HL-60 (cell line): ENCODE results near the gene CYB561A3.

ENCODE experiments used
- DNase-seq, 2 experiments: peaks; one replicate each; pipeline ENCODE4 v3.0.0-alpha.2; 2010 to 2020; ENCODE audit warnings: low read depth in 1 of 2, low spot score in 1 of 2
- H3K27ac ChIP-seq: fragments of 250-450 bp; sonication (Bioruptor Pico); replicated peaks from 2 replicates; pipeline ENCODE4 v1.5.1; 2020; ENCODE audit warnings: mild to moderate bottlenecking, moderate library complexity
- H3K27me3 ChIP-seq: fragments of 250-450 bp; sonication (Bioruptor Pico); 2 replicates; pipeline ENCODE4 v1.5.1; 2021; ENCODE audit warnings: mild to moderate bottlenecking, moderate library complexity; ENCODE audit not compliant: insufficient read depth, poor library complexity, severe bottlenecking
- H3K4me3 ChIP-seq: replicated peaks from 2 replicates; pipeline ENCODE4 v1.5.1; 2011; ENCODE audit warnings: mild to moderate bottlenecking, control low read depth, low read length; ENCODE audit not compliant: insufficient read depth
- GABPA ChIP-seq: IDR thresholded peaks from 2 replicates; pipeline ENCODE4 v1.6.1; 2012; ENCODE audit warnings: low read depth
- POLR2AphosphoS5 ChIP-seq: IDR thresholded peaks from 2 replicates; pipeline ENCODE4 v1.6.1; 2012; ENCODE audit warnings: low read depth
- SPI1 ChIP-seq: IDR thresholded peaks from 2 replicates; pipeline ENCODE4 v1.6.1; 2012; ENCODE audit warnings: low read depth, mild to moderate bottlenecking, borderline replicate concordance
- TF ChIP-seq, protein P1 (sequence below): IDR thresholded peaks from 2 replicates; pipeline ENCODE4 v1.6.1; 2012; ENCODE audit warnings: low read depth; ENCODE audit not compliant: insufficient replicate concordance
- TF ChIP-seq, protein P2 (sequence below): IDR thresholded peaks from one replicate; pipeline ENCODE4 v1.5.1; 2011; ENCODE audit warnings: low read length, control low read depth, inconsistent platforms; ENCODE audit not compliant: insufficient read depth

The CYB561A3 gene

DNA sequence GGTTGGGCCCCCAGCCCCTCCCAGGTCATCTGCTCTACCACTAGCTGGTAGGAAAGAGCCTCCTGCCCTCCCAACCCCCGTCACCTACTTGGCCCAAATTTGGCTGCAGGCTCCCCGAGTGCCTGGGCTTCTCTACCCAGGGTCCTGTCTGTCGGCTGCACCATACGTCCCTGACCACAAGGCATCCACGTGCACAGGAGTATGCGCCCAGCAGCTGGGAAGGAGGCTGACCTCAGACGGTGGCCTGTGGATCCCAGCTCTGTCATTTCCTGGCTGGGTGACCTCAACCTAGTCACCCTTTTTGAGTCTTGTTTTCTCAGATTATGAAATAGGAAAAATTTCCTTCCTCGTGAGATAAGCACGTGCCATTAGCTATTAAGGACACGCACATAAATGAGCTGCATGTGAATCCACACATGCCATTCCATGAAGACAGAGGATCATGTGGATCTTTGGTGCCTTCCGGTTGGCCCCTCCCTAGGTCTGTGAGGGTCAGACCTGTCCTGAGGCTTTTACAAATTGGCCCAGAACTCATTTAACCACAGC, 13.7 kb downstream of the CYB561A3 start:
- TF ChIP-seq POLR2AphosphoS5 = no peak
- TF ChIP-seq SPI1 = no peak
- no peak for TF ChIP-seq GABPA
- TF ChIP-seq, protein P1, sequence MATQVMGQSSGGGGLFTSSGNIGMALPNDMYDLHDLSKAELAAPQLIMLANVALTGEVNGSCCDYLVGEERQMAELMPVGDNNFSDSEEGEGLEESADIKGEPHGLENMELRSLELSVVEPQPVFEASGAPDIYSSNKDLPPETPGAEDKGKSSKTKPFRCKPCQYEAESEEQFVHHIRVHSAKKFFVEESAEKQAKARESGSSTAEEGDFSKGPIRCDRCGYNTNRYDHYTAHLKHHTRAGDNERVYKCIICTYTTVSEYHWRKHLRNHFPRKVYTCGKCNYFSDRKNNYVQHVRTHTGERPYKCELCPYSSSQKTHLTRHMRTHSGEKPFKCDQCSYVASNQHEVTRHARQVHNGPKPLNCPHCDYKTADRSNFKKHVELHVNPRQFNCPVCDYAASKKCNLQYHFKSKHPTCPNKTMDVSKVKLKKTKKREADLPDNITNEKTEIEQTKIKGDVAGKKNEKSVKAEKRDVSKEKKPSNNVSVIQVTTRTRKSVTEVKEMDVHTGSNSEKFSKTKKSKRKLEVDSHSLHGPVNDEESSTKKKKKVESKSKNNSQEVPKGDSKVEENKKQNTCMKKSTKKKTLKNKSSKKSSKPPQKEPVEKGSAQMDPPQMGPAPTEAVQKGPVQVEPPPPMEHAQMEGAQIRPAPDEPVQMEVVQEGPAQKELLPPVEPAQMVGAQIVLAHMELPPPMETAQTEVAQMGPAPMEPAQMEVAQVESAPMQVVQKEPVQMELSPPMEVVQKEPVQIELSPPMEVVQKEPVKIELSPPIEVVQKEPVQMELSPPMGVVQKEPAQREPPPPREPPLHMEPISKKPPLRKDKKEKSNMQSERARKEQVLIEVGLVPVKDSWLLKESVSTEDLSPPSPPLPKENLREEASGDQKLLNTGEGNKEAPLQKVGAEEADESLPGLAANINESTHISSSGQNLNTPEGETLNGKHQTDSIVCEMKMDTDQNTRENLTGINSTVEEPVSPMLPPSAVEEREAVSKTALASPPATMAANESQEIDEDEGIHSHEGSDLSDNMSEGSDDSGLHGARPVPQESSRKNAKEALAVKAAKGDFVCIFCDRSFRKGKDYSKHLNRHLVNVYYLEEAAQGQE = no peak
- TF ChIP-seq, protein P2, sequence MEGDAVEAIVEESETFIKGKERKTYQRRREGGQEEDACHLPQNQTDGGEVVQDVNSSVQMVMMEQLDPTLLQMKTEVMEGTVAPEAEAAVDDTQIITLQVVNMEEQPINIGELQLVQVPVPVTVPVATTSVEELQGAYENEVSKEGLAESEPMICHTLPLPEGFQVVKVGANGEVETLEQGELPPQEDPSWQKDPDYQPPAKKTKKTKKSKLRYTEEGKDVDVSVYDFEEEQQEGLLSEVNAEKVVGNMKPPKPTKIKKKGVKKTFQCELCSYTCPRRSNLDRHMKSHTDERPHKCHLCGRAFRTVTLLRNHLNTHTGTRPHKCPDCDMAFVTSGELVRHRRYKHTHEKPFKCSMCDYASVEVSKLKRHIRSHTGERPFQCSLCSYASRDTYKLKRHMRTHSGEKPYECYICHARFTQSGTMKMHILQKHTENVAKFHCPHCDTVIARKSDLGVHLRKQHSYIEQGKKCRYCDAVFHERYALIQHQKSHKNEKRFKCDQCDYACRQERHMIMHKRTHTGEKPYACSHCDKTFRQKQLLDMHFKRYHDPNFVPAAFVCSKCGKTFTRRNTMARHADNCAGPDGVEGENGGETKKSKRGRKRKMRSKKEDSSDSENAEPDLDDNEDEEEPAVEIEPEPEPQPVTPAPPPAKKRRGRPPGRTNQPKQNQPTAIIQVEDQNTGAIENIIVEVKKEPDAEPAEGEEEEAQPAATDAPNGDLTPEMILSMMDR = no peak
- Histone ChIP-seq H3K27me3 (no peaks in the 10 kb centered on the region), H3K4me3 (no peak overlapping the region), H3K27ac (peak overlapping the region; percentile 26; the same call in 1 of the 2 replicates)
- peak; percentile 55 to 66 for DNase-seq

DNA sequence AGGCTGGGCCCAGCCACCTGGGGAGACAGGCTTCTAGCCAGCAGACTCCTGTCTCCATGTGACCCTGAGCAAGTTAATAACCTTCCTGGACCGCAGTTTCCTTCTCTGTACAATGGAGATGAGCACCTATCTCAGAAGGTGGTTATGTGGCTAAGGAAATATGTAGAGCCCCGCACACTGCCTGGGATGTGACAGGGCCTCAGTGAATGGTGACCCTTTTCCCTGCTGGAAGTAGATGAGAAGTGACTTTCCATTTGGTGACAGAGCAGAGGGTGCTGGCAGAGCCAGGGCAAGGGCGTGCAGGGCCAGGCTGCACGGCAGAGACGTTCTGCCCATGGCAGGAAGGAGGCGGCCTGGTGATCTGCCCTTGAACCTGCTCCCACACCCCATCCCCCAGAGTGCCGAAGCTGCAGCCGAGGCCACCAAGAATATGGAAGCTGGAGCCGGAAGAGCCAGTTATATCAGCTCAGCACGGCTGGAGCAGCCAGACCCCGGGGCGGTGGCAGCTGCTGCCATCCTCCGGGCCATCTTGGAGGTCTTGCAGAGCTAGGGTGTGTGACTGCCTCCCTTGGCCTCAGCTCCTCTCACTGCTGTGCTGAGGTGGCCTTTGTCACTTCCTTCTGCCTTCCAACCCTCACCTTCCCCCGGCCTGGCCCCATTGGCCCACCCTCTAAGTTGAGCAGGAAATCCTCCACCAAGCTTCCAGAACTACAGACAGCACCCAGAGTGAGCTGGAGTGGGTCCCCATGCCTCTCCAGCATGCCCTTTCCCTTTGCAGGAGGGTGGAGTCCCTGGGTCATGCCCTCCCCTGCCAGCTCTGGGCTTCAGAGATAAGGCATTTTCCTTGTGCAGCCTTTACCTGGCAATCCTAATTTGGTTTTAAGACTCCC, 15.5 kb downstream of the CYB561A3 start:
- Histone ChIP-seq H3K4me3 (no peak overlapping the region), H3K27me3 (no peaks in the 10 kb centered on the region), H3K27ac (peak overlapping the region; percentile 42)
- TF ChIP-seq, protein P1 = no peak
- TF ChIP-seq, protein P2 = no peak
- no peak for TF ChIP-seq POLR2AphosphoS5
- no peak for TF ChIP-seq GABPA
- TF ChIP-seq SPI1 = no peak
- peak in 1 of 2 experiments; percentile 51 for DNase-seq

DNA sequence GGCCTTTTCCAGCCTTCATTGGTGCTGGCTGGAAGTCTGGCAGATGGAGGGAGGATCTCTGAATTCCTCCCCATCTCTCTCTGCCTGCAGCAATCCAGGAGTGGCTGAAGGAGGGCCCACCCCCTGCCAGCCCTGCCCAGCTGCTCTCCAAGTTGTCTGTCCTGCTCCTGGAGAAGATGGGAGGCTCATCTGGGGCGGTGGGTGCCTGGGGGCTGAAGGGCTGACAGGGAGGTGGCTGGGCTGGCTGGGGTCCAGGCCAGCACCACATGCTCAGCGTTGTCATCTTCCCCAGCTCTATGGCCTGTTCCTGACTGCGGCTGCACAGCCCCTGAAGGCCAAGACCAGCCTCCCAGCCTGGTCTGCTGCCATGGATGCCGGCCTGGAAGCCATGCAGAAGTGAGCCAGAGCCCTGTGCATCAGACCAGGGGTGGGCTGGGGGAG, 16.5 kb downstream of the CYB561A3 start:
- H3K27ac ChIP-seq = no peak overlapping the region
- no peak for DNase-seq
- TF ChIP-seq GABPA = no peak
- no peak for TF ChIP-seq POLR2AphosphoS5
- TF ChIP-seq, protein P1 = no peak
- TF ChIP-seq, protein P2 = no peak
- TF ChIP-seq SPI1 = no peak
- no peaks in the 10 kb centered on the region for H3K27me3 ChIP-seq
- H3K4me3 ChIP-seq = no peak overlapping the region
